Astrocyte of the spinal cord (primary cell): ENCODE measurements around the gene SENP8.

Source experiments
- DNase-seq: peaks from one replicate; pipeline ENCODE4 v3.0.0; 2011; ENCODE audit warnings: low read depth, low spot score
- H3K4me3 ChIP-seq: 2 replicates; pipeline ENCODE4 v1.5.1; 2011; ENCODE audit warnings: low read depth, mild to moderate bottlenecking, low read length, moderate library complexity
- in situ Hi-C: cut with HindIII; loops from 2 replicates; pipeline ENCODE4 v1.10.0; 2017; ENCODE audit warnings: low sequenced_read_pairs
- TF ChIP-seq, protein P1 (sequence below): IDR thresholded peaks from 2 replicates; pipeline ENCODE4 v1.5.1; 2012; ENCODE audit warnings: low read depth, mild to moderate bottlenecking, low read length, inconsistent platforms

The SENP8 gene

DNA sequence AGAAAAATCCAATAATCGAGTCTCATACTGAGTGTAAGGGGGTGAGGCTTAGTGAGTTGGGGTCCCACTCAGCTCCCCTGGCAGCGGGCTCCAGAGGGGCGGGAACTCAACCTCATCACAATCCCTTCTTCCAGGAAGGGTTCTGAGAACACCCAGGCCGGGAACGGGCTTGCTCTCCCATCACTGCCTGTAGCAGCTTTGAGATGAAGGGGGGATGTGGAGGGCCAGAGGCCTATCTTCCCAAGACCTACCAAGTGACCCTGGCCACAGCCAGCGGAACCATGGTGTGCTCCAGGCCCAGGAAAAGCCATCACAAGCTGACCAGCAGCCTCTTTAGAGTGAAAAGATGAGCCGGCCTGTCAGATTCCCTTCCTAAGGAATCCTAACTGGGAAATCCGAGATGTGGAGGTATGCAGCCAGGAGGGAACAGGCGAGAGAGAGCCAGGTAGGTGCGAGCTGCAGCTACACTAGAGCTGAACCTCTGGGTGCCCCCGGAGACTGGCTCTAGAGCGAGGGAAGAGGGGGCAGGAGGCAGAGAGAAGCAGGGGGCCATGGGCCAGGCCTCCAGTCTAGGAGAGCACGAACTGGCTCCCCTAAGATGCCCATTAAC, 60.9 kb downstream of the SENP8 start:
- in situ Hi-C loops, result no loop called here
- no peak for DNase-seq
- TF ChIP-seq, protein P1, sequence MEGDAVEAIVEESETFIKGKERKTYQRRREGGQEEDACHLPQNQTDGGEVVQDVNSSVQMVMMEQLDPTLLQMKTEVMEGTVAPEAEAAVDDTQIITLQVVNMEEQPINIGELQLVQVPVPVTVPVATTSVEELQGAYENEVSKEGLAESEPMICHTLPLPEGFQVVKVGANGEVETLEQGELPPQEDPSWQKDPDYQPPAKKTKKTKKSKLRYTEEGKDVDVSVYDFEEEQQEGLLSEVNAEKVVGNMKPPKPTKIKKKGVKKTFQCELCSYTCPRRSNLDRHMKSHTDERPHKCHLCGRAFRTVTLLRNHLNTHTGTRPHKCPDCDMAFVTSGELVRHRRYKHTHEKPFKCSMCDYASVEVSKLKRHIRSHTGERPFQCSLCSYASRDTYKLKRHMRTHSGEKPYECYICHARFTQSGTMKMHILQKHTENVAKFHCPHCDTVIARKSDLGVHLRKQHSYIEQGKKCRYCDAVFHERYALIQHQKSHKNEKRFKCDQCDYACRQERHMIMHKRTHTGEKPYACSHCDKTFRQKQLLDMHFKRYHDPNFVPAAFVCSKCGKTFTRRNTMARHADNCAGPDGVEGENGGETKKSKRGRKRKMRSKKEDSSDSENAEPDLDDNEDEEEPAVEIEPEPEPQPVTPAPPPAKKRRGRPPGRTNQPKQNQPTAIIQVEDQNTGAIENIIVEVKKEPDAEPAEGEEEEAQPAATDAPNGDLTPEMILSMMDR, result no peak

DNA sequence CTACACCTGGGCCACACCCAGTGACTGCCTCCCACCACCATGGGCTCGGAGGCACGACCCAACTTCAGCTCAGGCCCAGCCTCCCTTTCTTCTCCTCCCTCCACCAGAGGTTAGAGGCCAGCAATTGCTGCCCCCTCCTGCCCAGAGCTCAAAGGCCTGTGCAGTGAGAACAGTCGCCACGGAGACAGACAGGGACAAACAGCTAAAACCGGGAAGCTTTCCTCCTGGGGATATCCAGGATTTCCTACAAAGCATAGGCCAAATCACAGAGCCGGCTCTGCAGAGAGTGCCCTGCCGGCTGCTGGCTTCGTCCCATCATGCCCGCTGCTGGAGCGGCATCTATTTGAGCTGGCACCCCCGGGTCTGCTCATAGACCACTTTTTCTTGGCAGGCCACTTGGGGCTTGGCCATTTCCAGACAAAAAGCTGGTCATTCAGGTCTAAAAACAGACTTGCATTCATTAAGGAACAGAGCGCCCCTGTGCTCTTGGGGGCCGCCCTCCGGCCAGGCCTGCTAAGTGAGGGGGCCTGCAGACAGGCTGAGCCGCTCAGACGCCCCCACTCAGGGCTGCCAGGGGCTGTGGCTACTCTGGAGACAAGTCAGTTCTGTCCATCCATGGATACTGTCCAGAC, 61.9 kb downstream of the SENP8 start:
- H3K4me3 ChIP-seq, result no peak overlapping the region
- DNase-seq, result no peak
- in situ Hi-C loops, result no loop called here
- TF ChIP-seq, protein P1, result no peak

More for the DNA sequence above, 60.9 kb downstream of the SENP8 start:
- no peak overlapping the region for H3K4me3 ChIP-seq

DNA sequence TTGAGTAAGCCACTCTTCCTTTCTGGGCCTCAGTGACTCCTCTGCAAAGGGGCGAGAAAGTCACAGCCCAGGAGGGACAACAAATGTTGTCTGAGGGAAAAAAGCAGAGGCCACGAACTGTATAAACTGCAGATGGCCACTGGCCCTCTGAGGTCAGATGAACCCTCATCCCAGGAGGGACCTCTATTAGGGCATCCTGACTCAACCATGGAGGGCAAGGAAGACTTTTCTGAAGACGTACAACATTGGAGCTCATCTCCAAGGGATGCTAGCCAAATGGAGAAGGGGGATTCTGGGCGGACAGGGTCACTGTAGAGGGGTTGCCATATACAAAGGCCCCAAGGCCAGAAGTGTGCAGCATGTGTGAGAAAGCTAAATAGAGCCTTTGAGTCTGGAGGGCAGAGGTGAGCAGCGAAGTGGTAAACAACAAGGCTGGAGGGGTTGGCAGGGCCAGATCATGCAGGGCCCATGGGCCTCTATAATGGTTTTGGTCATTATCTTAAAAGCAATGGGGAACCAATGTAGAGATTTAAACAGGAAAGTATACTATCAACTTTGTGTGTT, 62.6 kb downstream of the SENP8 start:
- DNase-seq, result no peak
- TF ChIP-seq, protein P1, result no peak
- in situ Hi-C loops, result no loop called here
- H3K4me3 ChIP-seq, result no peak overlapping the region

DNA sequence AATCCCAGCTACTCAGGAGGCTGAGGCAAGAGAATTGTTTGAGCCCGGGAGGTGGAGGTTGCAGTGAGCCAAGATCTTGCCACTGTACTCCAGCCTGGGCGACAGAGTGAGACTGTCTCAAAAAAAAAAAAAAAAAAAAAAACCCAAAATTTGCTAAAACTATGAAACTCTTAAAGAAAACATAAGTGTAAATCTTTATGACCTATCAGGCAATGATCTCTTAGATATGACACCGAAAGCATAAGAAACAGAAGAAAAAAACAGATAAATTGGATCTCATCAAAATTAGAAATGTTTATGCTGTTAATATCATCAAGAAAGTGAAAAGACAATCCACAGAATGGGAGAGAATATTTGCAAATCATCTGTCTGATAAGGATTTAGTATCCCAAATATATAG, 64.0 kb downstream of the SENP8 start:
- in situ Hi-C loops, result no loop called here
- DNase-seq, result no peak
- H3K4me3 ChIP-seq, result no peak overlapping the region
- TF ChIP-seq, protein P1, result no peak

DNA sequence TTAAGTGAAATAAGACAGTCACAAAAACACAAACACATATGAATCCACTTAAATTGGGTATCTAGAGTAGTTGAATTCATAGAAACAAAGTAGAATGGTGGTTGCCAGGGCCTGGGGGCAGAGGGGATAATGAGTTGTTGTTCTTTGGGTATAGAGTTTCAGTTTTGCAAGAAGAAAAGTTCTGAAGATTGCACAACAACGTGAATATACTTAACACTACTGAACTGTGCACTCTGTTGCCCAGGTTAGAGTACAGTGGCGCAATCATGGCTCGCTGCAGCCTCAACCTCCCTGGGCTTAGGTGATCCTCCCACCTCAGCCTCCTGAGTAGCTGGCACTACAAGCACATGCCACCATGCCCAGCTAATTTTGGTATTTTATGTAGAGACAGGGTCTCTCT, 64.5 kb downstream of the SENP8 start:
- TF ChIP-seq, protein P1, result no peak
- H3K4me3 ChIP-seq, result no peak overlapping the region
- in situ Hi-C loops, result no loop called here
- no peak for DNase-seq

DNA sequence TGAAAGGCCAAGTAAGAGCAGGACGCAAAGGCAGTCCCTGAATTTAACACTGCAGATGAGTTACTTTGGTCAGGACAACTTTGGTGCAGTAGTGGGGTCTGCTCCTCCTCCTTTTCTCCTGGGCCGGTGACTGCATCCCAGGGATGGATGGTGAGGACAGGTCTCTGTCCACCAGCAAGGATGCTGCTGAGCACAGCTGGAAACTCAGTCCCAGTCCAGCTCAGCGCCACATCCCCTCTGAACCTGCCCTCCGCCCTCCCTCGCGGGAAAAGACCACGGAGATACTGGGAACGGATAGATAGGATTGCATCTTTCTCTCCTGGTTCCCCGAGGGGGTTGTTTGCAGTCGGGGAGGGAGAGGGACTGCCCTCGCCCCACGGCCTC, 65.6 kb downstream of the SENP8 start:
- DNase-seq, result no peak
- H3K4me3 ChIP-seq, result no peak overlapping the region
- in situ Hi-C loops, result no loop called here
- TF ChIP-seq, protein P1, result no peak
